ENCODE measurements around the gene PRSS36. TPM values are rescaled to one million over a fixed set of nuclear protein-coding genes. Genes with fewer than 3 reads are reported as not detected.

PRSS36 gene
- total and polyA plus RNA-seq, 9 of the 15 experiments (the other 6 are each of a cell fraction or from before 2014, with no cell fraction given), result 0.09 to 1.2 (median 0.54) TPM; not detected in 2

- TF ChIP-seq PHF21A (IDR thresholded peaks at IDR 0.05; ENCODE audit: borderline replicate concordance, low read depth) (no peak), E2F3 (CRISPR knock-in tag; IDR thresholded peaks at IDR 0.05) (no peak), POLR2G (IDR thresholded peaks at IDR 0.05; ENCODE audit: low read depth, low read length) (peak; percentile 50; the same call in 1 of the 2 replicates), NFYB (IDR thresholded peaks at IDR 0.05; ENCODE audit: extremely low read depth, insufficient read length) (no peak), SLC30A9 (CRISPR knock-in tag; IDR thresholded peaks at IDR 0.05) (no peak), THAP12 (CRISPR knock-in tag; IDR thresholded peaks at IDR 0.05) (no peak), ZNF764 (CRISPR knock-in tag; IDR thresholded peaks at IDR 0.05; ENCODE audit: low read depth) (no peak), ZNF395 (CRISPR knock-in tag; IDR thresholded peaks at IDR 0.05) (no peak), DDX20 (tag; IDR thresholded peaks at IDR 0.05; ENCODE audit: low read depth) (no peak), PHF8 (IDR thresholded peaks at IDR 0.05; ENCODE audit: borderline replicate concordance, low read length) (no peak; the same call in 1 of the 2 replicates), DMBX1 (CRISPR knock-in tag; IDR thresholded peaks at IDR 0.05; ENCODE audit: borderline replicate concordance) (no peak), NR1H2 (CRISPR knock-in tag; IDR thresholded peaks at IDR 0.05) (no peak), ZC3H4 (CRISPR knock-in tag; IDR thresholded peaks at IDR 0.05; ENCODE audit: borderline replicate concordance) (no peak), ZNF592 (IDR thresholded peaks at IDR 0.05) (no peak), NRF1 (conservative IDR thresholded peaks at IDR 0.05 in 1 of 2, IDR thresholded peaks at IDR 0.05 in 1 of 2) (peak; percentile 62 to 67), MCM7 (IDR thresholded peaks at IDR 0.05) (no peak), AFF4 (CRISPR knock-in tag; IDR thresholded peaks at IDR 0.05) (no peak)
These were observed 1.6 kb downstream of the PRSS36 start (continued) for GRCh38 chr16:31148281-31148728.

Measured in K562 (cell line).